GM12874 (cell line): ENCODE measurements around the gene AGAP1.

Source experiments
- CTCF ChIP-seq: IDR thresholded peaks from 2 replicates; pipeline ENCODE4 v1.5.1; 2011; ENCODE audit warnings: low read depth, mild to moderate bottlenecking, control low read depth, low read length, moderate library complexity; ENCODE audit not compliant: insufficient read depth

Gene AGAP1

GRCh38 chr2:235968155-235968554, 474.3 kb downstream of the AGAP1 start:
- no peak for TF ChIP-seq CTCF

DNA sequence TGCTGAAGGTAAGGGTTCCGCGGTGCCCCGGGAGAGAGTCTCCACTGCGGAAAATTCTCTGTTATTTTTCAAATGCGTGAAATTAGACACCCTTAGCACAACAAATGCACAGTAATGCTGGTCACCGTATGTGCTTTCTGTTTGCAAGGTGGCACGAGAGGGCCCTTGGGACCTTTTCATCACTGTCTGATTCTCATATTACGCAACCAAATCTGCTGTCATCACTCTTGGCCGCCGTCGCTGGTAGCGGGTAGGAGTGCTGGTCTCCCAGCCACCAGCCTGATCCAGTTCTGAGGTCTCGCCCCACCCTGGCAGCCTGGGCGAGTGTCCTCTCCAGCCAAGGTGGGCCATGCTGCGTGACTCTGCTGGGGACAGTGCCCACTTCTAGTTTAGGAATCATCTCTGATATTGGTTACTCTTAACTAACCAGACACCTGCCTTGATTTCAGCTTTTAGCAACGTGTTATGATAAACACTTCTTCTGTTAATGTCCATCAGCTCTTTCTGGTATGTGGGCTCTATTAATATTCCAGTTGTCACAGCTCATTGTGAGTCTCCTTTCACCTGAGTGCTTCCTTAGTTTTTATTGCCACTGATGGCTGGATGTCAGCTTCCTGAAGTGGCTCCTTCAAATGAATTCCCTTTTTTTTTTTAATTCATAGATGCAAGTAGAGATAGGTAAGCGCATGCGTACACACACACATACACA, 474.9 kb downstream of the AGAP1 start:
- TF ChIP-seq CTCF: no peak

DNA sequence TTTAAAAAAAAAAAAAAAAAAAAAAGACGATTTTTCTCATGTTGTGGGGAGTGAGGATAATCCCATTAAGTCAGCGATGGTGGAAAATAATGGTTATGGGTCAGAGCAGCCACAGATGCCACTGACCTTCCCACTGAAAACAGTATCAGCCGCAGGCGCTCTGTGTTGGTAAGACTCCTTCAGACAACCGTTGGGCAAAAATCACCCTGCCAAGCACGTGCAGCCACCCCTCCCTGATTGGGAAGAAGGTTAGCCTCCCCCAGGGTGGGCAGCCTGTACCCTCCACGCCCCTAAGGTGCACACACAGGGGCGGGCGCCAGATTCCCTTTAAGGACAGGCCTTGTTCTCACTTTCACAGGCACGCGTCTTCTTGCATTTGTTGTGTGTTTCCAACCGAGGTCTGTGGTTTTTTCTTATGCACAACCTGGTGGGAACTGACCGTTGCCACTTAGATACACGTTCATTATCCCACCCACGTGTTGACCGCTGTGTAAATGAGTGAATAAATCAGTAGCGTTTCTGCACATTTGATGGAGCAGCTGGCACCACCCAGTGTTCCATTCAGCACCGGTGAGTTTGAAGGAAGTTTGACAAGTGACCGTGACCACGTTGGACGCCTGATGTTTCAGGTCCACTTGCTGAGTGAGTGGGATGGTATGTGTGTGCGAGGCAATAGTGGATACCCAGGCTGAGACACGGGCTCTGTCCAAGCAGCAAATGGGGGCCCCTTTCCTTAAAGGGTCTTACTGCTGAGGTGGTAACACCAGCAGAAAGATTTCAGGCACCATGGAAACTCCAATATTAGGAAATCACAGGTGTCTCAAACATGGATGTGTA, 476.6 kb downstream of the AGAP1 start:
- TF ChIP-seq CTCF: no peak

DNA sequence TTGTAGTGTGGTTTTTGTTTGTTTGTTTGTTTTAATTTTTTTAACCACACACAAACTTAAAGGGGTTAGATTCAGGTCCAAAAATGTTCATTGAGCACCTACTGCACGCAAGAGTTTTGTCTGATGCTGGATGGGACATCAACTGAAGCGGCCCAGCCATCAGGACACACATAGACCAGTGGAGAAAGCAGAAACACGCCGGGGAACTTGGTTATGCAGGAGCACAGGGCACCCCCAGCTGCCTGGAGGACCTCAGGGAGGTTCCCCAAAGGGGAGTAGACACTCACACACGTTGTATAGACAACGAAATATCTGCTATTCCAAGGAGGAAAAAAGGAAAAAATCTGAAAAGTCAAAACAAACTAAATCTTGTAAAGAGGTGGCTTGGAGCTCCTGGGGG, 482.7 kb downstream of the AGAP1 start:
- TF ChIP-seq CTCF: no peak

GRCh38 chr2:235976956-235977355, 483.1 kb downstream of the AGAP1 start:
- TF ChIP-seq CTCF: no peak

GRCh38 chr2:235977445-235977844, 483.6 kb downstream of the AGAP1 start:
- no peak for TF ChIP-seq CTCF

GRCh38 chr2:235978022-235978421, 484.2 kb downstream of the AGAP1 start:
- no peak for TF ChIP-seq CTCF
